ENCODE measurements around the gene PI4KA. TPM values are rescaled to one million over a fixed set of nuclear protein-coding genes. Genes with fewer than 3 reads are reported as not detected.
"Not testable (repeated sequence)": the region's sequence is repeated elsewhere in the genome, so short reads cannot be mapped to it uniquely, and the experiment has no call there.

Gene PI4KA
- total RNA-seq: 10 to 100 TPM; 77.3 to 82.4 TPM
- long read RNA-seq, full-length matches to known transcripts: 2 of 33 reads
- long read RNA-seq, partial matches to known transcripts: 27 of 33 reads
- long read RNA-seq, other reads (novel, unspliced or antisense): 4 of 33 reads

- intact Hi-C loops (cut with DNase I, micrococcal nuclease): no loop called here
- ATAC-seq (peak; percentile 94), DNase-seq (peak; percentile 99)
Observed at GRCh38 chr22:20858615-20859416, at the start of gene PI4KA, which contains the start of gene SNAP29. TSS of gene PI4KA (minus strand) at chr22:20858811. CDS start at chr22:20858725, 86 bp downstream. TSS of gene SNAP29 (plus strand) at chr22:20859007. CDS start at chr22:20859111, 104 bp downstream.

GRCh38 chr22:20906387-20906767 is 47.8 kb upstream of the PI4KA start:
- DNase-seq: no peak
- intact Hi-C loops (cut with DNase I, micrococcal nuclease): no loop called here
- no peak for ATAC-seq

GRCh38 chr22:20905415-20906386 is 47.1 kb upstream of the PI4KA start:
- no peak for ATAC-seq
- intact Hi-C loops (cut with DNase I, micrococcal nuclease): no loop called here

GRCh38 chr22:20904980-20905355 is 46.4 kb upstream of the PI4KA start:
- no peak for DNase-seq
- ATAC-seq: no peak
- intact Hi-C loops (cut with DNase I, micrococcal nuclease): no loop called here

More at GRCh38 chr22:20905415-20906386, 47.1 kb upstream of the PI4KA start:
- DNase-seq: no peak

- DNase-seq (no peak), ATAC-seq (no peak)
- intact Hi-C loops (cut with DNase I, micrococcal nuclease): no loop called here
Observed at GRCh38 chr22:20904008-20904979, 45.7 kb upstream of the PI4KA start.

- DNase-seq (no peak), ATAC-seq (no peak)
- intact Hi-C loops (cut with DNase I, micrococcal nuclease): no loop called here
Observed at GRCh38 chr22:20903093-20903492, 44.5 kb upstream of the PI4KA start.

- intact Hi-C loops (cut with DNase I, micrococcal nuclease); ATAC-seq; DNase-seq: not testable (repeated sequence)
Observed at GRCh38 chr22:20901093-20902033, 42.8 kb upstream of the PI4KA start.

- no peak for ATAC-seq
- intact Hi-C loops (cut with DNase I, micrococcal nuclease): no loop called here
- no peak for DNase-seq
Observed at GRCh38 chr22:20899827-20900423, 41.3 kb upstream of the PI4KA start.

- intact Hi-C loops (cut with DNase I, micrococcal nuclease); DNase-seq; ATAC-seq: not testable (repeated sequence)
Observed at GRCh38 chr22:20897737-20898136, 39.1 kb upstream of the PI4KA start.

GRCh38 chr22:20890975-20891374 is 32.4 kb upstream of the PI4KA start:
- intact Hi-C loops (cut with DNase I, micrococcal nuclease): no loop called here
- ATAC-seq: no peak
- no peak for DNase-seq

GRCh38 chr22:20889904-20890540 is 31.4 kb upstream of the PI4KA start:
- intact Hi-C loops (cut with DNase I, micrococcal nuclease): no loop called here
- DNase-seq (no peak), ATAC-seq (no peak)

GRCh38 chr22:20889025-20889704 is 30.6 kb upstream of the PI4KA start:
- ATAC-seq: no peak
- DNase-seq: no peak
- intact Hi-C loops (cut with DNase I, micrococcal nuclease): no loop called here

- ATAC-seq (no peak), DNase-seq (no peak)
- intact Hi-C loops (cut with DNase I, micrococcal nuclease): no loop called here
Observed at GRCh38 chr22:20887375-20887774, 28.8 kb upstream of the PI4KA start.

- ATAC-seq (peak; percentile 90), DNase-seq (peak; percentile 86 to 91)
- intact Hi-C loops (cut with DNase I, micrococcal nuclease): no loop called here
Observed at GRCh38 chr22:20885557-20886323, 27.1 kb upstream of the PI4KA start.

- ATAC-seq: no peak
- intact Hi-C loops (cut with DNase I, micrococcal nuclease): no loop called here
Observed at GRCh38 chr22:20885017-20885556, 26.5 kb upstream of the PI4KA start.

More at GRCh38 chr22:20885017-20885556, 26.5 kb upstream of the PI4KA start:
- no peak for DNase-seq

All from left colon (tissue), 2 donors.